HepG2 (cell line): ENCODE measurements around the gene VSTM4.

Source experiments
- EZH2 ChIP-seq: conservative IDR thresholded peaks from 2 replicates; pipeline ENCODE4 v1.6.1; 2012; ENCODE audit warnings: mild to moderate bottlenecking, low read depth, low read length, moderate library complexity
- GZF1 ChIP-seq: sonication (generic); formaldehyde crosslinking; IDR thresholded peaks from 2 replicates; pipeline ENCODE4 v1.5.1; 2020; ENCODE audit warnings: mild to moderate bottlenecking, missing genetic modification reagents
- POLR2A ChIP-seq, 2 experiments: IDR thresholded peaks; 2 replicates each; pipeline ENCODE4 v1.6.1; 2011; ENCODE audit warnings: low read depth in 2 of 2, low read length in 2 of 2, mild to moderate bottlenecking in 1 of 2, moderate library complexity in 1 of 2; ENCODE audit not compliant: insufficient read depth in 1 of 2
- SIN3B ChIP-seq: fragments of 150-350 bp; IDR thresholded peaks from 2 replicates; pipeline ENCODE4 v1.6.1; 2014; ENCODE audit warnings: low read length
- TF ChIP-seq, protein P1 (sequence below): sonication (generic); formaldehyde crosslinking; IDR thresholded peaks from 2 replicates; pipeline ENCODE4 v1.4.0; 2020; ENCODE audit warnings: mild to moderate bottlenecking, missing genetic modification reagents

DNA sequence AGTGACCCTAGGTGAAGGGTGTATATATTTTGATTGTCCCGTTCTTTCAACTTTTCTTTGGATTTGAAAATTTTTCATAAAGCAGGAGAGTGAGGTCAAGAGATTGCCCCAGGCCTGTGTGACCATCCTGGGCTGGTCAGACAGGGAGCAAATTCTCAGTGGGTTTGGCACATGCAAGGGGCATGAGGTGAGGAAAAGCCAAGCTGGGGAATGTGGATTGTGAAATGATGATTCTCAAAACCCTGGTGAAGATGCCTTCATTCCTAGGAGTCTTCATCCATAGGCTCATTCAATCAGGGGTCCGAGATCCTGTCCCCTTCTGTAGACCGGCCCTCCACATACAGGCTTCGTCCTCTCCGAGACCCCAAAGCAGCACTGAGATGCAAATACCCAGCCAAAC, 45.5 kb upstream of the VSTM4 start:
- no peak for TF ChIP-seq GZF1
- no peak for TF ChIP-seq POLR2A (IDR thresholded peaks at IDR 0.05; ENCODE audit: insufficient read depth in 1 of 2, low read depth in 2 of 2, low read length in 2 of 2)
- no peak for TF ChIP-seq SIN3B
- TF ChIP-seq EZH2: no peak
- TF ChIP-seq, protein P1, sequence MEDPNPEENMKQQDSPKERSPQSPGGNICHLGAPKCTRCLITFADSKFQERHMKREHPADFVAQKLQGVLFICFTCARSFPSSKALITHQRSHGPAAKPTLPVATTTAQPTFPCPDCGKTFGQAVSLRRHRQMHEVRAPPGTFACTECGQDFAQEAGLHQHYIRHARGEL: no peak
